Measurements from ENCODE around the gene HELZ. TPM values are rescaled to one million over a fixed set of nuclear protein-coding genes. Genes with fewer than 3 reads are reported as not detected.

HELZ gene
- total RNA-seq, 1 donor from 2014 or later, result 44.9 TPM

- H4K20me1 ChIP-seq (ENCODE audit: low read depth), result no peaks in the 10 kb centered on the region
- no peaks in the 10 kb centered on the region for H3K9me3 ChIP-seq (ENCODE audit: low read depth)
- H3K27me3 ChIP-seq, result no peaks in the 10 kb centered on the region
- Mint-ChIP-seq H3K9me3 (no peaks in the 10 kb centered on the region), H3K4me1 (no peaks in the 10 kb centered on the region), H3K27ac (no peak overlapping the region), H3K27me3 (ENCODE audit: insufficient read depth, low read depth) (peaks cover 4% of the 10 kb centered on the region), H3K4me3 (no peak overlapping the region), H3K36me3 (no peaks in the 10 kb centered on the region)
- no peak overlapping the region for H3K4me2 ChIP-seq
- H3K9ac ChIP-seq, result no peak overlapping the region
- H3K4me3 ChIP-seq, result no peak overlapping the region
- H3K27ac ChIP-seq, result no peak overlapping the region
- TF ChIP-seq EZH2 (IDR thresholded peaks at IDR 0.05), result no peak
- TF ChIP-seq CTCF (IDR thresholded peaks at IDR 0.05), result no peak
- TF ChIP-seq EZH2phosphoT487 (IDR thresholded peaks at IDR 0.05), result no peak
- H2AFZ ChIP-seq (replicated peaks), result no peak overlapping the region
- H3K36me3 ChIP-seq, result no peaks in the 10 kb centered on the region
- no peak for DNase-seq (ENCODE audit: low spot score)
- no peaks in the 10 kb centered on the region for H3K79me2 ChIP-seq (ENCODE audit: low read depth)
- no peaks in the 10 kb centered on the region for H3F3A ChIP-seq (ENCODE audit: low read depth)
- no peaks in the 10 kb centered on the region for H3K4me1 ChIP-seq
These were observed 35.3 kb upstream of the HELZ start for GRCh38 chr17:67280279-67280678.

GRCh38 chr17:67279115-67279514, 34.1 kb upstream of the HELZ start:
- H3K27me3 Mint-ChIP-seq (ENCODE audit: insufficient read depth, low read depth), result peaks cover 4% of the 10 kb centered on the region
- H3K4me1 Mint-ChIP-seq, result no peaks in the 10 kb centered on the region
- Histone ChIP-seq H3K27me3 (no peaks in the 10 kb centered on the region), H4K20me1 (ENCODE audit: low read depth) (no peaks in the 10 kb centered on the region), H3K9me3 (ENCODE audit: low read depth) (no peaks in the 10 kb centered on the region), H3K4me1 (no peaks in the 10 kb centered on the region), H3K79me2 (ENCODE audit: low read depth) (no peaks in the 10 kb centered on the region), H3K4me2 (no peak overlapping the region), H3K9ac (no peak overlapping the region), H3F3A (ENCODE audit: low read depth) (no peaks in the 10 kb centered on the region), H3K36me3 (no peaks in the 10 kb centered on the region), H3K27ac (no peak overlapping the region), H3K4me3 (no peak overlapping the region), H2AFZ (replicated peaks) (no peak overlapping the region)
- TF ChIP-seq CTCF (IDR thresholded peaks at IDR 0.05), result no peak
- no peak for TF ChIP-seq EZH2phosphoT487 (IDR thresholded peaks at IDR 0.05)
- no peak for TF ChIP-seq EZH2 (IDR thresholded peaks at IDR 0.05)
- DNase-seq (ENCODE audit: low spot score), result no peak
- H3K36me3 Mint-ChIP-seq, result no peaks in the 10 kb centered on the region
- no peak overlapping the region for H3K27ac Mint-ChIP-seq
- no peaks in the 10 kb centered on the region for H3K9me3 Mint-ChIP-seq
- H3K4me3 Mint-ChIP-seq, result no peak overlapping the region

- H3K27ac Mint-ChIP-seq, result no peak overlapping the region
- Histone ChIP-seq H4K20me1 (ENCODE audit: low read depth) (no peaks in the 10 kb centered on the region), H2AFZ (replicated peaks) (no peak overlapping the region), H3K4me2 (no peak overlapping the region), H3K79me2 (ENCODE audit: low read depth) (no peaks in the 10 kb centered on the region), H3K27ac (no peak overlapping the region), H3K9ac (no peak overlapping the region), H3K36me3 (no peaks in the 10 kb centered on the region), H3K9me3 (ENCODE audit: low read depth) (no peaks in the 10 kb centered on the region), H3F3A (ENCODE audit: low read depth) (no peaks in the 10 kb centered on the region), H3K4me3 (no peak overlapping the region), H3K4me1 (no peaks in the 10 kb centered on the region), H3K27me3 (no peaks in the 10 kb centered on the region)
- no peaks in the 10 kb centered on the region for H3K4me1 Mint-ChIP-seq
- no peak overlapping the region for H3K4me3 Mint-ChIP-seq
- H3K27me3 Mint-ChIP-seq (ENCODE audit: insufficient read depth, low read depth), result peaks cover 4% of the 10 kb centered on the region
- no peaks in the 10 kb centered on the region for H3K9me3 Mint-ChIP-seq
- no peaks in the 10 kb centered on the region for H3K36me3 Mint-ChIP-seq
- TF ChIP-seq EZH2phosphoT487 (IDR thresholded peaks at IDR 0.05) (no peak), CTCF (IDR thresholded peaks at IDR 0.05) (no peak), EZH2 (IDR thresholded peaks at IDR 0.05) (no peak)
- no peak for DNase-seq (ENCODE audit: low spot score)
These were observed 33.4 kb upstream of the HELZ start for GRCh38 chr17:67278363-67278762.
